Heart right ventricle (tissue), 16 donors: ENCODE results near the gene BMP5. TPM values are rescaled to one million over a fixed set of nuclear protein-coding genes. Genes with fewer than 3 reads are reported as not detected.

Source experiments
- ATAC-seq, 8 donors: fragments of 200-7000 bp; cut with Tn5 transposase; one replicate each; pipeline ENCODE4 v1.9.1; 2020; ENCODE audit warnings: mild to moderate bottlenecking in 8 of 8, moderate library complexity in 8 of 8, moderate number of reproducible peaks in 1 of 8
- DNase-seq, 2 donors: peaks; one replicate each; pipeline ENCODE4 v3.0.0-alpha.2; 2020
- H3K27ac ChIP-seq, 10 donors: fragments of 200-600 bp; sonication (generic) in 2 of 10; one replicate each; pipeline versions ENCODE4 v1.5.0 to v1.8.0; 2020 to 2022; ENCODE audit warnings: mild to moderate bottlenecking in 3 of 10
- H3K27me3 ChIP-seq, 7 donors: fragments of 200-600 bp; one replicate each; pipeline ENCODE4 v1.8.0; 2021 to 2022; ENCODE audit warnings: mild to moderate bottlenecking in 2 of 7
- H3K36me3 ChIP-seq, 9 donors: fragments of 200-600 bp; sonication (generic) in 1 of 9; one replicate each; pipeline versions ENCODE4 v1.5.0 to v1.8.0; 2020 to 2022; ENCODE audit warnings: mild to moderate bottlenecking in 2 of 9
- H3K4me1 ChIP-seq, 9 donors: fragments of 200-600 bp; sonication (generic) in 1 of 9; one replicate each; pipeline versions ENCODE4 v1.5.0 to v1.8.0; 2020 to 2022; ENCODE audit warnings: mild to moderate bottlenecking in 4 of 9
- H3K4me3 ChIP-seq, 10 donors: fragments of 200-600 bp; sonication (generic) in 2 of 10; one replicate each; pipeline versions ENCODE4 v1.5.0 to v1.8.0; 2020 to 2022; ENCODE audit warnings: mild to moderate bottlenecking in 7 of 10, moderate library complexity in 2 of 10
- H3K9me3 ChIP-seq, 11 donors: fragments of 200-600 bp in 10 of 11; sonication (generic) in 2 of 11; one replicate each; pipeline versions ENCODE4 v1.5.0 to v1.8.0; 2013 to 2022; ENCODE audit warnings: mild to moderate bottlenecking in 2 of 11, control low read depth in 1 of 11, moderate library complexity in 1 of 11
- CTCF ChIP-seq, 9 donors: fragments of 200-600 bp; sonication (generic) in 2 of 9; IDR thresholded peaks; one replicate each; pipeline versions ENCODE4 v1.5.0 to v1.8.0; 2021 to 2022; ENCODE audit warnings: antibody characterized with exemption in 9 of 9, mild to moderate bottlenecking in 5 of 9, moderate library complexity in 1 of 9
- WGBS, 2 donors: extraction: QIAGEN DNeasy Blood & Tissue Kit; methylation state at CpG; one replicate each; pipeline ENCODE4 v1.1.7; 2013; ENCODE audit warnings: inconsistent platforms in 1 of 2; 5-methylcytosine and 5-hydroxymethylcytosine counted together
- intact Hi-C, 10 donors: fragments of 100-400 bp; cut with DNase I; formaldehyde crosslinking; loops; one replicate each; pipeline versions ENCODE4 v1.11.1 to v1.14.2; 2022
- polyA plus RNA-seq, 2 donors: library from polyadenylated mRNA; stranded (reverse); fragments of 200-250 nt; gene quantifications; one replicate each; pipeline ENCODE4 v1.2.3, GENCODE V29; 2013
- total RNA-seq, 10 donors: library from RNA; stranded (reverse); fragmentation: NEBNext Ultra II Directional in 3 of 10; extraction: Animal tissue kit (Norgen Biotek cat#: 25700) in 3 of 10; gene quantifications; one replicate each; pipeline versions ENCODE4 v1.2.1 to v1.2.4, GENCODE V29; 2021 to 2023
- donor health status: Arrhythmogenic right ventricular cardiomyopathy.
- donor health status: ischemic (EF 13 %, LVEDD 7.1; RV severe dilation, severe dysfunction).
- donor health status: healthy with polysubstance abuse.
- donor health status: DM: no; HTN: yes; CAD: no.
- donor health status: DM: no; HTN: no; CAD: no.
- donor health status: ischemic (EF 25% LVEDD 6.9; RV normal size, moderate dysfunction).
- donor health status: ischemic (EF 25% LVEDD 5.7; RV mildly dilated, moderate dysfunction).
- donor health status: healthy.
- donor health status: DM: yes; HTN: yes; CAD: no.
- donor health status: Ischemic cardiomyopathy.
- donor health status: ischemic (EF 35%, LVEDD 5.7; RV mildly dilated, moderate dysfunction).
- donor health status: nonischemic (EF 11% LVEDD 7.7; RV severe dilation, severe dysfunction).
- donor health status: DM: yes; HTN: yes; CAD: no.
- donor health status: PGD.
- donor health status: ischemic (EF 29% LVEDD 5.4; RV normal size, mild dysfunction).
- donor health status: nonischemic (EF 23%, LVEDD 6.1; RV moderate dilation, normal function).

BMP5 gene
- total and polyA plus RNA-seq, 12 donors, result 0.60 to 3.8 (median 1.8) TPM

- no peaks in the 10 kb centered on the region for H3K36me3 ChIP-seq
- 69 to 71% methylated on average over 2 of the region's 2 CpGs for WGBS, 2 donors
- H3K4me1 ChIP-seq, result no peaks in the 10 kb centered on the region
- H3K4me3 ChIP-seq, result no peak overlapping the region
- TF ChIP-seq CTCF (IDR thresholded peaks at IDR 0.05), result no peak
- ATAC-seq (no peak), DNase-seq (no peak)
- peaks cover 0 to 7% (median 0%) of the 10 kb centered on the region in 7 donors for H3K27me3 ChIP-seq
- H3K9me3 ChIP-seq, result no peaks in the 10 kb centered on the region
- intact Hi-C loops, result no loop called here
- no peak overlapping the region for H3K27ac ChIP-seq
These were observed 9.3 kb downstream of the BMP5 start for GRCh38 chr6:55866128-55866527.

GRCh38 chr6:55853008-55854001, 22.1 kb downstream of the BMP5 start:
- Histone ChIP-seq H3K4me1 (no peaks in the 10 kb centered on the region), H3K27me3 (no peaks in the 10 kb centered on the region), H3K9me3 (no peaks in the 10 kb centered on the region), H3K4me3 (no peak overlapping the region), H3K27ac (no peak overlapping the region), H3K36me3 (no peaks in the 10 kb centered on the region)
- DNase-seq, result no peak
- ATAC-seq, result no peak
- TF ChIP-seq CTCF (IDR thresholded peaks at IDR 0.05), result no peak
- 88 to 94% methylated on average over 7 of the region's 7 CpGs for WGBS, 2 donors
- intact Hi-C loops, result no loop called here

GRCh38 chr6:55841341-55841740, 34.0 kb downstream of the BMP5 start:
- H3K4me3 ChIP-seq, result no peak overlapping the region
- H3K27ac ChIP-seq, result no peak overlapping the region
- TF ChIP-seq CTCF (IDR thresholded peaks at IDR 0.05), result no peak
- peaks cover 0 to 7% (median 0%) of the 10 kb centered on the region in 11 donors for H3K9me3 ChIP-seq
- no peaks in the 10 kb centered on the region for H3K36me3 ChIP-seq
- intact Hi-C loops, result no loop called here
- H3K27me3 ChIP-seq, result no peaks in the 10 kb centered on the region
- ATAC-seq, result no peak
- DNase-seq, result no peak
- peaks cover 0 to 3% (median 0%) of the 10 kb centered on the region in 9 donors for H3K4me1 ChIP-seq

GRCh38 chr6:55839080-55839479, 36.3 kb downstream of the BMP5 start:
- no peak for DNase-seq
- ATAC-seq, result no peak
- Histone ChIP-seq H3K27ac (no peak overlapping the region), H3K9me3 (peaks cover 0 to 7% (median 0%) of the 10 kb centered on the region in 11 donors), H3K4me3 (no peak overlapping the region), H3K4me1 (peaks cover 0 to 9% (median 0%) of the 10 kb centered on the region in 9 donors), H3K27me3 (no peaks in the 10 kb centered on the region), H3K36me3 (no peaks in the 10 kb centered on the region)
- TF ChIP-seq CTCF (IDR thresholded peaks at IDR 0.05), result no peak
- intact Hi-C loops, result no loop called here
